Left ventricle myocardium inferior (tissue), 1 donor: ENCODE data around the gene GRIK1. TPM values are rescaled to one million over a fixed set of nuclear protein-coding genes. Genes with fewer than 3 reads are reported as not detected.

ENCODE experiments used
- DNase-seq: peaks from one replicate; pipeline ENCODE4 v3.0.0-alpha.2; 2020
- H3K27ac ChIP-seq: fragments of 200-600 bp; replicated peaks from 2 replicates; pipeline ENCODE4 v1.8.0; 2021
- H3K27me3 ChIP-seq: fragments of 200-600 bp; 2 replicates; pipeline ENCODE4 v1.8.0; 2021; ENCODE audit warnings: low read depth
- H3K36me3 ChIP-seq: fragments of 200-600 bp; 2 replicates; pipeline ENCODE4 v1.8.0; 2021
- H3K4me1 ChIP-seq: fragments of 200-600 bp; 2 replicates; pipeline ENCODE4 v1.8.0; 2021
- H3K4me3 ChIP-seq: fragments of 200-600 bp; 2 replicates; pipeline ENCODE4 v1.8.0; 2021; ENCODE audit warnings: mild to moderate bottlenecking, moderate library complexity
- H3K9me3 ChIP-seq: fragments of 200-600 bp; replicated peaks from 2 replicates; pipeline ENCODE4 v1.8.0; 2021
- CTCF ChIP-seq: fragments of 200-600 bp; IDR thresholded peaks from 2 replicates; pipeline ENCODE4 v1.8.0; 2021; ENCODE audit warnings: antibody characterized with exemption, mild to moderate bottlenecking, borderline replicate concordance
- intact Hi-C: fragments of 100-400 bp; cut with micrococcal nuclease; formaldehyde crosslinking; loops from one replicate; pipeline ENCODE4 v1.11.0; 2022
- total RNA-seq: library from RNA; stranded (reverse); fragmentation: NEBNext Ultra II Directional; extraction: Animal tissue kit (Norgen Biotek cat#: 25700); gene quantifications from one replicate; pipeline ENCODE4 v1.2.1, GENCODE V29; 2021
- donor health status: DM: no; HTN: yes; CAD: no; lungs with severe emphysema.

The GRIK1 gene
- total RNA-seq, 1 donor from 2014 or later, result not detected

GRCh38 chr21:29786496-29787360 is 153.1 kb downstream of the GRIK1 start:
- Histone ChIP-seq H3K27me3 (no peaks in the 10 kb centered on the region), H3K27ac (no peak overlapping the region), H3K4me3 (no peak overlapping the region), H3K9me3 (no peaks in the 10 kb centered on the region), H3K4me1 (no peaks in the 10 kb centered on the region), H3K36me3 (no peaks in the 10 kb centered on the region)
- DNase-seq, result no peak
- intact Hi-C loops, result no loop called here
- no peak for TF ChIP-seq CTCF

GRCh38 chr21:29777160-29777559 is 162.6 kb downstream of the GRIK1 start:
- DNase-seq, result no peak
- H3K4me3 ChIP-seq, result no peak overlapping the region
- no peaks in the 10 kb centered on the region for H3K9me3 ChIP-seq
- intact Hi-C loops, result no loop called here
- H3K27me3 ChIP-seq, result no peaks in the 10 kb centered on the region
- H3K36me3 ChIP-seq, result no peaks in the 10 kb centered on the region
- H3K27ac ChIP-seq, result no peak overlapping the region
- TF ChIP-seq CTCF, result no peak
- no peaks in the 10 kb centered on the region for H3K4me1 ChIP-seq

GRCh38 chr21:29775462-29775861 is 164.3 kb downstream of the GRIK1 start:
- Histone ChIP-seq H3K4me1 (no peaks in the 10 kb centered on the region), H3K9me3 (no peaks in the 10 kb centered on the region), H3K27ac (no peak overlapping the region), H3K27me3 (no peaks in the 10 kb centered on the region), H3K4me3 (no peak overlapping the region), H3K36me3 (no peaks in the 10 kb centered on the region)
- DNase-seq, result no peak
- intact Hi-C loops, result no loop called here
- no peak for TF ChIP-seq CTCF

GRCh38 chr21:29771491-29772066 is 168.2 kb downstream of the GRIK1 start:
- no peak for TF ChIP-seq CTCF
- DNase-seq, result no peak
- no peaks in the 10 kb centered on the region for H3K9me3 ChIP-seq
- H3K27me3 ChIP-seq, result no peaks in the 10 kb centered on the region
- H3K36me3 ChIP-seq, result no peaks in the 10 kb centered on the region
- no peaks in the 10 kb centered on the region for H3K4me1 ChIP-seq
- H3K27ac ChIP-seq, result no peak overlapping the region
- no peak overlapping the region for H3K4me3 ChIP-seq
- intact Hi-C loops, result no loop called here

GRCh38 chr21:29763674-29764073 is 176.1 kb downstream of the GRIK1 start:
- Histone ChIP-seq H3K27ac (no peak overlapping the region), H3K4me1 (no peaks in the 10 kb centered on the region), H3K4me3 (no peak overlapping the region), H3K9me3 (no peaks in the 10 kb centered on the region), H3K36me3 (no peaks in the 10 kb centered on the region), H3K27me3 (no peaks in the 10 kb centered on the region)
- no peak for DNase-seq
- no peak for TF ChIP-seq CTCF
- intact Hi-C loops, result no loop called here
